HG03469 (cell line): Measurements from ENCODE around the gene ZBTB25.

ENCODE experiments used
- ATAC-seq: cut with Tn5 transposase; IDR thresholded peaks from one replicate; pipeline ENCODE4 v1.9.1; 2021; ENCODE audit warnings: mild to moderate bottlenecking, moderate library complexity, moderate number of reproducible peaks; ENCODE audit not compliant: unreplicated experiment

Gene ZBTB25

GRCh38 chr14:64400829-64401459, 102.7 kb downstream of the ZBTB25 start:
- no peak for ATAC-seq
